ENCODE results near the gene TWNK.

GRCh38 chr10:101007915-101008822 is 20.8 kb downstream of the TWNK start:
- TF ChIP-seq, protein P1, sequence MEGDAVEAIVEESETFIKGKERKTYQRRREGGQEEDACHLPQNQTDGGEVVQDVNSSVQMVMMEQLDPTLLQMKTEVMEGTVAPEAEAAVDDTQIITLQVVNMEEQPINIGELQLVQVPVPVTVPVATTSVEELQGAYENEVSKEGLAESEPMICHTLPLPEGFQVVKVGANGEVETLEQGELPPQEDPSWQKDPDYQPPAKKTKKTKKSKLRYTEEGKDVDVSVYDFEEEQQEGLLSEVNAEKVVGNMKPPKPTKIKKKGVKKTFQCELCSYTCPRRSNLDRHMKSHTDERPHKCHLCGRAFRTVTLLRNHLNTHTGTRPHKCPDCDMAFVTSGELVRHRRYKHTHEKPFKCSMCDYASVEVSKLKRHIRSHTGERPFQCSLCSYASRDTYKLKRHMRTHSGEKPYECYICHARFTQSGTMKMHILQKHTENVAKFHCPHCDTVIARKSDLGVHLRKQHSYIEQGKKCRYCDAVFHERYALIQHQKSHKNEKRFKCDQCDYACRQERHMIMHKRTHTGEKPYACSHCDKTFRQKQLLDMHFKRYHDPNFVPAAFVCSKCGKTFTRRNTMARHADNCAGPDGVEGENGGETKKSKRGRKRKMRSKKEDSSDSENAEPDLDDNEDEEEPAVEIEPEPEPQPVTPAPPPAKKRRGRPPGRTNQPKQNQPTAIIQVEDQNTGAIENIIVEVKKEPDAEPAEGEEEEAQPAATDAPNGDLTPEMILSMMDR (IDR thresholded peaks at IDR 0.05; ENCODE audit: low read length): no peak
- TF ChIP-seq EZH2 (optimal IDR thresholded peaks at IDR 0.05; ENCODE audit: low read depth, low read length) (no peak), EZH2phosphoT487 (IDR thresholded peaks at IDR 0.05; ENCODE audit: low read length) (no peak)

Measured in MM.1S (cell line).